A549 (cell line): ENCODE measurements around the gene NFIA. TPM values are rescaled to one million over a fixed set of nuclear protein-coding genes. Genes with fewer than 3 reads are reported as not detected.

ENCODE experiments used
- ATAC-seq, 2 experiments: fragments of 200-7000 bp in 1 of 2; fragments of >200 bp in 1 of 2; cut with Nextera tagmentation in 1 of 2; cut with Tn5 transposase in 1 of 2; 3 replicates each; pipeline versions ENCODE4 v1.8.0 to v1.9.1; 2018 to 2020; ENCODE audit warnings: mild to moderate bottlenecking in 1 of 2, moderate library complexity in 1 of 2
- CTCF ChIA-PET: fragments of 300-600 bp; sonication (Branson Sonifier 250); formaldehyde crosslinking; extraction: SDS; loops from one replicate; lab custom pipeline; 2021; ENCODE audit warnings: antibody characterized with exemption, inconsistent platforms; lab: Yijun Ruan, JAX
- POLR2A ChIA-PET: fragments of 350-600 bp; formaldehyde crosslinking; extraction: SDS; loops from one replicate; lab custom pipeline; 2021; ENCODE audit warnings: antibody characterized with exemption, inconsistent platforms; lab: Yijun Ruan, JAX
- DNase-seq, 2 experiments: peaks; one replicate each; pipeline versions ENCODE4 v3.0.0 to v3.0.0-alpha.2; 2011 to 2016; ENCODE audit warnings: low read depth in 1 of 2, low spot score in 1 of 2
- FAIRE-seq: peaks from 2 replicates; lab custom pipeline; 2011; peaks lifted over from hg19 to GRCh38; lab: Jason Lieb, UNC
- H3K27ac ChIP-seq, 2 experiments: fragments of >200 bp; sonication (Bioruptor Twin); formaldehyde crosslinking; 3 replicates each; pipeline ENCODE4 v1.5.1; 2016 to 2017
- H3K4me1 ChIP-seq: fragments of >200 bp; sonication (Bioruptor Twin); formaldehyde crosslinking; 3 replicates; pipeline ENCODE4 v1.6.1; 2016
- H3K4me2 ChIP-seq: fragments of >200 bp; sonication (Bioruptor Twin); formaldehyde crosslinking; 3 replicates; pipeline ENCODE4 v1.6.1; 2016
- H3K4me3 ChIP-seq: fragments of >200 bp; sonication (Bioruptor Twin); formaldehyde crosslinking; 3 replicates; pipeline ENCODE4 v1.5.1; 2016
- H3K9me3 ChIP-seq: fragments of >200 bp; sonication (Bioruptor Twin); formaldehyde crosslinking; 3 replicates; pipeline ENCODE4 v1.6.1; 2016
- BHLHE40 ChIP-seq: IDR thresholded peaks from 2 replicates; pipeline ENCODE4 v1.6.1; 2012; ENCODE audit warnings: low read depth, low read length, inconsistent platforms
- CBX8 ChIP-seq: fragments of 200-600 bp; sonication (generic); IDR thresholded peaks from 2 replicates; pipeline ENCODE4 v1.6.1; 2016
- CEBPB ChIP-seq, 2 experiments: fragments of >200 bp in 1 of 2; sonication (Bioruptor Twin) in 1 of 2; formaldehyde crosslinking in 1 of 2; IDR thresholded peaks; 2 replicates each; pipeline ENCODE4 v1.6.1; 2012 to 2016
- CHD2 ChIP-seq: fragments of 150-350 bp; IDR thresholded peaks from 2 replicates; pipeline ENCODE4 v1.6.1; 2014; ENCODE audit warnings: low read length; ENCODE audit not compliant: partially characterized antibody
- CTCF ChIP-seq: fragments of >200 bp; sonication (Bioruptor Twin); formaldehyde crosslinking; IDR thresholded peaks from 3 replicates; pipeline ENCODE4 v1.5.1; 2016
- EHF ChIP-seq: fragments of 250-450 bp; sonication (Bioruptor Pico); IDR thresholded peaks from 2 replicates; pipeline ENCODE4 v1.5.0; 2020; ENCODE audit warnings: mild to moderate bottlenecking
- ELK1 ChIP-seq: fragments of 150-350 bp; IDR thresholded peaks from 2 replicates; pipeline ENCODE4 v1.6.1; 2014; ENCODE audit warnings: low read depth, mild to moderate bottlenecking, low read length
- FOSB ChIP-seq: fragments of 250-450 bp; sonication (Bioruptor Pico); IDR thresholded peaks from 2 replicates; pipeline ENCODE4 v1.5.0; 2020; ENCODE audit warnings: mild to moderate bottlenecking, moderate library complexity
- FOXS1 ChIP-seq: fragments of 250-450 bp; sonication (Bioruptor Pico); IDR thresholded peaks from 2 replicates; pipeline ENCODE4 v1.5.0; 2020; ENCODE audit warnings: mild to moderate bottlenecking, moderate library complexity
- HDAC2 ChIP-seq: fragments of 200-600 bp; sonication (generic); IDR thresholded peaks from 2 replicates; pipeline ENCODE4 v1.6.1; 2016
- HES2 ChIP-seq: fragments of >200 bp; sonication (Bioruptor Twin); formaldehyde crosslinking; IDR thresholded peaks from 2 replicates; pipeline ENCODE4 v1.6.1; 2016
- HEYL ChIP-seq: fragments of 250-450 bp; sonication (Bioruptor Pico); IDR thresholded peaks from 2 replicates; pipeline ENCODE4 v1.8.0; 2021; ENCODE audit warnings: mild to moderate bottlenecking, moderate library complexity
- JUN ChIP-seq, 2 experiments: fragments of >200 bp; sonication (Bioruptor Twin); formaldehyde crosslinking; IDR thresholded peaks; 2 replicates in 1 of 2; 3 replicates in 1 of 2; pipeline ENCODE4 v1.6.1; 2016 to 2017
- KDM1A ChIP-seq: fragments of 200-600 bp; sonication (generic); IDR thresholded peaks from 2 replicates; pipeline ENCODE4 v1.6.1; 2016; ENCODE audit warnings: low read depth, mild to moderate bottlenecking
- MYC ChIP-seq: IDR thresholded peaks from 2 replicates; pipeline ENCODE4 v1.6.1; 2012; ENCODE audit warnings: mild to moderate bottlenecking, inconsistent platforms, low read length, improper control_type of control experiment, borderline replicate concordance
- NFE2L2 ChIP-seq: fragments of 150-350 bp; conservative IDR thresholded peaks from 2 replicates; pipeline ENCODE4 v1.6.1; 2014; ENCODE audit warnings: low read length
- PBX3 ChIP-seq: IDR thresholded peaks from 2 replicates; pipeline ENCODE4 v1.6.1; 2012
- PHF8 ChIP-seq: fragments of 200-600 bp; sonication (generic); IDR thresholded peaks from 2 replicates; pipeline ENCODE4 v1.6.1; 2016; ENCODE audit warnings: low read depth, mild to moderate bottlenecking, antibody characterized with exemption, moderate library complexity, borderline replicate concordance
- RAD21 ChIP-seq, 2 experiments: fragments of >200 bp in 1 of 2; sonication (Bioruptor Twin) in 1 of 2; formaldehyde crosslinking in 1 of 2; IDR thresholded peaks in 1 of 2; conservative IDR thresholded peaks in 1 of 2; 2 replicates in 1 of 2; 3 replicates in 1 of 2; pipeline ENCODE4 v1.6.1; 2012 to 2018; ENCODE audit warnings: inconsistent platforms in 1 of 2
- RNF2 ChIP-seq: fragments of 200-600 bp; sonication (generic); IDR thresholded peaks from 2 replicates; pipeline ENCODE4 v1.6.1; 2016; ENCODE audit warnings: low read depth, mild to moderate bottlenecking, antibody characterized with exemption, moderate library complexity, borderline replicate concordance
- SMC3 ChIP-seq: fragments of >200 bp; sonication (Bioruptor Twin); formaldehyde crosslinking; IDR thresholded peaks from 3 replicates; pipeline ENCODE4 v1.6.1; 2018; ENCODE audit warnings: inconsistent platforms
- TFCP2L1 ChIP-seq: fragments of 250-450 bp; sonication (Bioruptor Pico); IDR thresholded peaks from 2 replicates; pipeline ENCODE4 v1.5.0; 2021; ENCODE audit warnings: mild to moderate bottlenecking
- ZC3H11A ChIP-seq: fragments of 450-650 bp; IDR thresholded peaks from 2 replicates; pipeline ENCODE4 v1.6.1; 2014; ENCODE audit warnings: antibody characterized with exemption, mild to moderate bottlenecking
- WGBS: methylation state at CpG from one replicate; pipeline ENCODE4 v1.1.6; 2017; ENCODE audit errors: missing lambda C conversion rate; 5-methylcytosine and 5-hydroxymethylcytosine counted together
- polyA plus RNA-seq, 4 experiments: library from polyadenylated mRNA; depleted of rRNA in 3 of 4; stranded (reverse); fragments of >200 nt; fragmentation: RNase III in 1 of 4; extraction: RNeasy Plus Mini Kit Qiagen cat#74134 plus additional on column Dnase treatment in 1 of 4; gene quantifications; 2 replicates in 3 of 4; 3 replicates in 1 of 4; pipeline ENCODE4 v1.2.3, GENCODE V29; 2011 to 2017

The NFIA gene
- polyA plus RNA-seq, 2 of the 4 experiments (the other 2 are of a cell fraction), result 6.5 to 25.8 TPM

- 60% methylated on average over 3 of the region's 3 CpGs for WGBS
- ChIA-PET POLR2A (interaction anchor here (0.7 to 1.1 kb wide), 2 partner anchors 55 to 104 kb away, joined by 3 read pairs; no protein-coding TSS in a partner anchor), CTCF (interaction anchor here (0.5 to 4.6 kb wide), 12 partner anchors 12 to 358 kb away, joined by 3 to 32 read pairs (median 4); no protein-coding TSS in a partner anchor)
- peak overlapping the region; percentile 81 to 91 for H3K27ac ChIP-seq
- no peaks in the 10 kb centered on the region for H3K9me3 ChIP-seq
- peaks cover 33% of the 10 kb centered on the region for H3K4me1 ChIP-seq
- no peak overlapping the region for H3K4me3 ChIP-seq
- TF ChIP-seq RNF2 (no peak), MYC (no peak), ELK1 (no peak), KDM1A (no peak), TFCP2L1 (CRISPR knock-in tag) (no peak), RAD21 (conservative IDR thresholded peaks at IDR 0.05 in 1 of 2, IDR thresholded peaks at IDR 0.05 in 1 of 2) (0 out of 5 replicates have a peak, but pooled peaks of 1 of the 2 experiments have one; percentile 2), HEYL (CRISPR knock-in tag) (no peak), CTCF (peak; percentile 20; the same call in 1 of the 3 replicates), PHF8 (no peak), PBX3 (no peak), NFE2L2 (no peak), ZC3H11A (no peak), JUN (IDR thresholded peaks at IDR 0.05) (no peak), EHF (CRISPR knock-in tag) (no peak), SMC3 (peak; percentile 20; the same call in 1 of the 3 replicates), FOXS1 (CRISPR knock-in tag) (no peak), BHLHE40 (no peak), HDAC2 (no peak), CHD2 (no peak), CEBPB (IDR thresholded peaks at IDR 0.05) (no peak), FOSB (CRISPR knock-in tag) (no peak)
- H3K4me2 ChIP-seq, result peak overlapping the region; percentile 72
- ATAC-seq (peak; percentile 49 to 63; a peak in 3 of 6 replicates), DNase-seq (peak in 1 of 2 experiments; percentile 41), FAIRE-seq (no peak)
These were observed 254.7 kb downstream of the NFIA start for GRCh38 chr1:61337037-61337436.

- no peak overlapping the region for H3K4me3 ChIP-seq
- no peaks in the 10 kb centered on the region for H3K9me3 ChIP-seq
- peak overlapping the region; percentile 81 to 91 for H3K27ac ChIP-seq
- WGBS, result 20% methylated on average over 1 of the region's 1 CpG
- POLR2A ChIA-PET, result interaction anchor here (0.7 to 1.1 kb wide), 2 partner anchors 56 to 103 kb away, joined by 3 read pairs; no protein-coding TSS in a partner anchor
- peak; percentile 33 to 49; a peak in 5 of 6 replicates for ATAC-seq
- TF ChIP-seq ELK1, result no peak
- no peak for TF ChIP-seq HES2
- no peak for TF ChIP-seq CBX8
- TF ChIP-seq SMC3, result no peak
- FAIRE-seq, result no peak
- H3K4me2 ChIP-seq, result peak overlapping the region; percentile 72
- CTCF ChIA-PET, result interaction anchor here (0.7 to 4.6 kb wide), 11 partner anchors 12 to 295 kb away, joined by 3 to 32 read pairs (median 4); no protein-coding TSS in a partner anchor
- peaks cover 30% of the 10 kb centered on the region for H3K4me1 ChIP-seq
- peak in 1 of 2 experiments; percentile 2 for DNase-seq
These were observed 255.1 kb downstream of the NFIA start for GRCh38 chr1:61337441-61337951.
